MM.1S (cell line): ENCODE measurements around the gene HELZ2.

Experiments
- DNase-seq: peaks from one replicate; pipeline ENCODE4 v3.0.0-alpha.2; 2015
- H2AFZ ChIP-seq: fragments of 300-600 bp; sonication (generic); 2 replicates; pipeline ENCODE4 v1.6.0; 2016; ENCODE audit warnings: antibody characterized with exemption, low read length
- H3F3A ChIP-seq: fragments of 300-600 bp; sonication (generic); 2 replicates; pipeline ENCODE4 v1.6.1; 2016; ENCODE audit warnings: mild to moderate bottlenecking, antibody characterized with exemption, low read length, moderate library complexity, mixed read lengths; ENCODE audit not compliant: insufficient read depth
- H3K27ac ChIP-seq: fragments of 300-600 bp; sonication (generic); 2 replicates; pipeline ENCODE4 v1.5.1; 2016; ENCODE audit warnings: mild to moderate bottlenecking, low read length
- H3K27me3 ChIP-seq: fragments of 300-600 bp; sonication (generic); replicated peaks from 2 replicates; pipeline ENCODE4 v1.6.0; 2016; ENCODE audit warnings: low read length; ENCODE audit not compliant: insufficient read depth
- H3K36me3 ChIP-seq: fragments of 300-600 bp; sonication (generic); replicated peaks from 2 replicates; pipeline ENCODE4 v1.6.1; 2016; ENCODE audit warnings: mild to moderate bottlenecking, low read length, mixed read lengths; ENCODE audit not compliant: insufficient read depth
- H3K4me1 ChIP-seq: fragments of 300-600 bp; sonication (generic); 2 replicates; pipeline ENCODE4 v1.6.1; 2016; ENCODE audit warnings: low read length, mixed read lengths
- H3K4me2 ChIP-seq: fragments of 300-600 bp; sonication (generic); 2 replicates; pipeline ENCODE4 v1.6.0; 2016; ENCODE audit warnings: low read depth, low read length
- H3K4me3 ChIP-seq: fragments of 300-600 bp; sonication (generic); 2 replicates; pipeline ENCODE4 v1.5.1; 2016; ENCODE audit warnings: low read length, mixed read lengths
- H3K79me2 ChIP-seq: fragments of 300-600 bp; sonication (generic); 2 replicates; pipeline ENCODE4 v1.6.1; 2016; ENCODE audit warnings: mixed run types, low read length, mixed read lengths
- H3K9ac ChIP-seq: fragments of 300-600 bp; sonication (generic); 2 replicates; pipeline ENCODE4 v1.6.1; 2016; ENCODE audit warnings: low read length, mixed read lengths
- H3K9me2 ChIP-seq: fragments of 300-600 bp; sonication (generic); replicated peaks from 2 replicates; pipeline ENCODE4 v1.6.1; 2016; ENCODE audit warnings: mild to moderate bottlenecking, low read length, mixed read lengths; ENCODE audit not compliant: insufficient read depth
- H3K9me3 ChIP-seq: fragments of 300-600 bp; sonication (generic); replicated peaks from 2 replicates; pipeline ENCODE4 v1.6.1; 2016; ENCODE audit warnings: mild to moderate bottlenecking, low read length, mixed read lengths; ENCODE audit not compliant: insufficient read depth
- H4K20me1 ChIP-seq: fragments of 300-600 bp; sonication (generic); 2 replicates; pipeline ENCODE4 v1.6.1; 2016; ENCODE audit warnings: mild to moderate bottlenecking, low read length, moderate library complexity, mixed read lengths; ENCODE audit not compliant: insufficient read depth
- EZH2 ChIP-seq: fragments of 300-600 bp; sonication (generic); optimal IDR thresholded peaks from 2 replicates; pipeline ENCODE3; 2017; ENCODE audit warnings: low read depth, mild to moderate bottlenecking, antibody characterized with exemption, low read length, mixed read lengths
- EZH2phosphoT487 ChIP-seq: fragments of 300-600 bp; sonication (generic); IDR thresholded peaks from 2 replicates; pipeline ENCODE4 v1.6.1; 2018; ENCODE audit warnings: antibody characterized with exemption, low read length
- TF ChIP-seq, protein P1 (sequence below): fragments of 300-600 bp; sonication (generic); IDR thresholded peaks from 2 replicates; pipeline ENCODE4 v1.5.1; 2016; ENCODE audit warnings: antibody characterized with exemption, low read length, mixed read lengths

HELZ2 gene

DNA sequence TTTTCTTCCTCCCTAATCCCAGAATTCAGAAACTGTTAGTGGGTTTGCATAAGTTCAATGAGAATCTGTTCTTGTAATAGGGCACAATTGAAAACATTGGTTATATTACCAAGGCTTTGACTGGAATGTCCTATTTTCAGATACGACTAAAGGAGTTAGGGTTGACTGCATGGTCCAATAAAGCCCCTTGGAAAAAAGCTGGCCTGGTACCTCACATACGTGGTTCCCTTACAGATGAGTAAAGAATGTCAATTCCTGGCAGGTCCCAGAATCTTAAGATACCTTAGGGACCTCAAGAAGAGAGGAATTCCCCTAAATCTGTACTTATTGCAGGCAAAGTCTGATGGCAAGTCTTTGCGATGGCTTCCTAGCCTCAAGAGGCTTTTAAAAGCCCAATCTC lies 48.9 kb downstream of the HELZ2 start:
- Histone ChIP-seq H2AFZ (no peak overlapping the region), H3K9ac (no peak overlapping the region), H3K79me2 (peaks cover 15% of the 10 kb centered on the region), H3K9me2 (no peaks in the 10 kb centered on the region), H3F3A (peaks cover 7% of the 10 kb centered on the region), H3K9me3 (no peaks in the 10 kb centered on the region), H3K27ac (no peak overlapping the region), H3K4me2 (no peak overlapping the region), H3K27me3 (peaks cover 31% of the 10 kb centered on the region), H4K20me1 (no peaks in the 10 kb centered on the region), H3K4me1 (no peaks in the 10 kb centered on the region), H3K36me3 (no peaks in the 10 kb centered on the region), H3K4me3 (no peak overlapping the region)
- TF ChIP-seq EZH2 (no peak), EZH2phosphoT487 (no peak)
- TF ChIP-seq, protein P1, sequence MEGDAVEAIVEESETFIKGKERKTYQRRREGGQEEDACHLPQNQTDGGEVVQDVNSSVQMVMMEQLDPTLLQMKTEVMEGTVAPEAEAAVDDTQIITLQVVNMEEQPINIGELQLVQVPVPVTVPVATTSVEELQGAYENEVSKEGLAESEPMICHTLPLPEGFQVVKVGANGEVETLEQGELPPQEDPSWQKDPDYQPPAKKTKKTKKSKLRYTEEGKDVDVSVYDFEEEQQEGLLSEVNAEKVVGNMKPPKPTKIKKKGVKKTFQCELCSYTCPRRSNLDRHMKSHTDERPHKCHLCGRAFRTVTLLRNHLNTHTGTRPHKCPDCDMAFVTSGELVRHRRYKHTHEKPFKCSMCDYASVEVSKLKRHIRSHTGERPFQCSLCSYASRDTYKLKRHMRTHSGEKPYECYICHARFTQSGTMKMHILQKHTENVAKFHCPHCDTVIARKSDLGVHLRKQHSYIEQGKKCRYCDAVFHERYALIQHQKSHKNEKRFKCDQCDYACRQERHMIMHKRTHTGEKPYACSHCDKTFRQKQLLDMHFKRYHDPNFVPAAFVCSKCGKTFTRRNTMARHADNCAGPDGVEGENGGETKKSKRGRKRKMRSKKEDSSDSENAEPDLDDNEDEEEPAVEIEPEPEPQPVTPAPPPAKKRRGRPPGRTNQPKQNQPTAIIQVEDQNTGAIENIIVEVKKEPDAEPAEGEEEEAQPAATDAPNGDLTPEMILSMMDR: no peak
- no peak for DNase-seq
